GM10847 (cell line): ENCODE data around the gene VAC14.

ENCODE experiments used
- POLR2A ChIP-seq: IDR thresholded peaks from 2 replicates; pipeline ENCODE4 v1.6.1; 2011; ENCODE audit not compliant: insufficient read length; ENCODE audit errors: extremely low read depth

VAC14 gene

DNA sequence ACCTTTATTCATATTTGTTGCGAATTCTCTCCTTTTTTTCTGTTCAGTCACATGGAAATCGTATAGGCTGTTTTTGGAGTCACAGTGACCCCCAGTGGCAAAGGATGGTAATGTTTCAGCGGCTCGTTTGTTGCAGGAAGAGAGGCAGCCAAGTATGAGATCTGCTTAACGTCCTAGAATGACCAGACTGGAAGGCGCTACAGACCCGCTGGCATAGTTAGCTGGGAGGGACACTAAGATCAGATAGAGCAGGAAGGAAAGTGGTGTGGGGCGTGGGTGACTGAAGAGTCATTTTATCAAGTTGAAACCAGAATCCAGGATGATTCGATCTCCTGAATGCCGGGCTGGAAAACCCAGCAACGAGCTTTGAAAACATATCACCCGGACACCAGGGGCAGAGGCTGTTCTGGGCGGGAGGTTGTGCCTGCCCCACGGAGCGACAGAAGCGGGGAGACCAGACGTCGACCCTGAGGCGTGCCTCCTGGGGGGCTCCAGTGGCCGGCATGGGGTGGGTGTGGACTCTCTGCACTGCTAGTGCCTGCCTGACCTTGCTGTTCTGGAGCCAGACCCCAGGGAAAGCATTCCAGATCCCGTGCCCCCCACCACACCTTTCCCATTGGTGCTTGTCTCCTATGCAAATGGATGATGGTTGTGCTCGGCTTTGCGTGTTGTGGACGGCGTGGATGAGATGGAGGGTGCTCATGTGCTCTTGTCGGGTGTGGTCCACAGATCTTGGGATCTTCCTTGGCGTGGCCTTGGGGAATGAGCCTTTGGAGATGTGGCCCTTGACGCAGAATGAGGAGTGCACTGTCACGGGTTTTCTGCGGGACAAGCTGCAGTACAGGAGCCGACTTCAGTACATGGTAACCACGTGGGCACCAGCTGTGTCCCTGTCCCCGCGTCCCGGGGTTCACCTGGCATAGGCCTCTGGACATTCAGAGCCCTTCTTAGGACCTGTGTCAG, 146.9 kb downstream of the VAC14 start:
- no peak for TF ChIP-seq POLR2A

DNA sequence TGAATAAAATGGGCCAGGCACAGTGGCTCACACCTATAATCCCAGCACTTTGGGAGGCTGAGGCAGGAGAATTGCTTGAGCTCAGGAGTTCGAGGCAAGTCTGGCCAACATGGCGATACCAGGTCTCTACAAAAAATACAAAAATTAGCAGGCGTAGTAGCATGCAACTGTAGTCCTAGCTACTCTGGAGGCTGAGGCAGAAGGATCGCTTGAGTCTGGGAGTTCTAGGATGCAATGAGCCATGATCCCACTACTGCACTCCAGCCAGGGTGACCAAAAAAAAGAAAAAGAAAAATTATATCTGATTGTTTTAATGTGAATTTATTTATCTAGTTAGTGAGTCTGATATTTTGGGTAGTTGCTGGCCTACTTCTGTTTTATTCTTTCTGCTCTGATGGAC, 147.6 kb downstream of the VAC14 start:
- no peak for TF ChIP-seq POLR2A

DNA sequence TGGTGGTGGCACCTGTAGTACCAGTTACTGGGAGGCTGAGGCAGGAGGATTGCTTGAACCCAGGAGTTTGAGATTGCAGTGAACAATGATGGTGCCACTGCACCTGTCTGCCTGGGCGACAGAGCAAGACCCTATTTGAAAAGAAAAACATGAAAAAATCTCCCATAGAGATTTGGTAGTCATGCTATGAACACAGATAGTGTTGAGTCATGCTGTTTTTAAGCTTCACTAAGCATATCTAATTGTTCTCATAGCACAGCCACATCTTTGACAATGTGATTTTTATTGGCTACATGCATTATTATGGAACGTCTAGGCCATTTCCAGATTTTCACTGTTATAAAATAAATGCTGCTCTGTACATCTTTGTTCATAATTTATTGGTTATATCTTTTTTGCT, 148.6 kb downstream of the VAC14 start:
- no peak for TF ChIP-seq POLR2A

DNA sequence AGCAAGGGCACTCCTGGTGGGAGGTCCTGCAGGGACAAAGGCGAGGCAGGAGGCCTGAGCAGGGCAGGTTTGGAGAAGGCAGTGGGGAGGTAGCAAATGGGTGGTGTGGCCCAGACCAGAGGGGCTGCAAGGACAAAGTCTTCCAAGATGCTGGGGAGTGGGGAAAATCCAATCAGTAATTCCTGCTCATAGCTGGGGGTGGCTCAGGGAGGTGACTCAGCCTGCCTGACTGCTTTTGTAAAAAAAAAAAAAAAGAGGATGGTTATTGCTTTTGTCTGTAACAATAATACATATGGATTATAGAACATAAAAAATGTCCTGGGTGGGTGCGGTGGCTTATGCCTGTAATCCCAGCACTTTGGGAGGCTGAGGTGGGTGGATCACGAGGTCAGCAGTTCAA, 149.4 kb downstream of the VAC14 start:
- no peak for TF ChIP-seq POLR2A

DNA sequence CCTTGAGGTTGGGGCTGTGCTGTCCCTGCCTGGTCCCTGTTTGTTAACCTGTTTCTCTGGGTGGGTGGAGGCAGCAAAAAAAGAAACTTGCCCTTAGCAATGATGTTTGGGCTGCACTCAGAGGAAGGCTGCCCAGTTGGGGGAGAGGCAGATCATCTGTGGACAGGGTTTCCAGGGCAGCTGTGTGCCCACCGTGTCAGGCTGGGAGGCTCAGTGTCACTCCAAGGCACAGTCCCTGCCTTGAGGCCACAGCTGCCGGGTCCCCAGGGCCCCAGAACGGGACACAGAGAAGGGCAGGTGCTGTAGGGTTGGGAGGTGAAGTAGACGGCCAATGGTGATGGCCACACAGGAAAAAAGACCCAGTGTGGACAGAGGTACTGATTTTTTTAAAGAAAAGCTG, 150.7 kb downstream of the VAC14 start:
- TF ChIP-seq POLR2A: no peak

DNA sequence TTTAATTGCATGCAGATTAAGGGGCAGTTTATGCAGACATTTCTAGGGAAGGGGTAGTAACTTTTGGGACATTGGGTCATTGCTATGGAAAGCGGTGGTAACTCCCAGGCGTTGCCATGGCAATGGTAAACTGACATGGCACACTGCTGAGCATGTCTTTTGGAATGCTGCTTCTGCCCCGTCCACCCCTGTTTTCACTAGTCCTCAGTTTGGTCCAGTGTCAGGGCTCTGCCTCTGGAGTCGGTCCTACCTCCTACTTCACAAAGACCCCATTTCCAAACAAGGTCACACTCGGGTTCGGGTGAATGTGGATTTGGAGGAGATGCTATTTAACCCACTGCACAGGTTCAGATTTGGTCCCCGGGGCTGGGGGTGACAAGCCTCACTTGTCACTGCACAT, 151.7 kb downstream of the VAC14 start:
- no peak for TF ChIP-seq POLR2A

DNA sequence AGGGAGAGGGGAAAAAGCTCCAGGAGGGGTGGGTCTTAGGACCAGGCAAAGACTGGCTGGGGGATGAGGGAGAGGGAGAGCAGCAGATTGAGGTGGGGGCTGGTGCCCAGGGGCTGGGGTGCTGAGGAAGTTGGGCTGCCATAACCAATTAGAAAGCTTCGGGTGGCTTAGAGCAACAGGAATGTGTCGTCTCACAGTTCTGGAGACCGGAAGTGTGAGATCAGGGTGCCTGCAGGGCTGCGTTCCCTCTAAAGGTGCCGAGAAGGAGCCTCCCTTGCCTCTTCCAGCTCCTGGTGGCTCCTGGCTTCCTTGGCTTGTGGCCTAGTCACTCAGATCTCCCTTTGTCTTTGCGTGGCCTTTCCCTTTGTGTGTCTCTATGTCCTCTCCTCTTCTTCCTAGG, 152.4 kb downstream of the VAC14 start:
- no peak for TF ChIP-seq POLR2A

DNA sequence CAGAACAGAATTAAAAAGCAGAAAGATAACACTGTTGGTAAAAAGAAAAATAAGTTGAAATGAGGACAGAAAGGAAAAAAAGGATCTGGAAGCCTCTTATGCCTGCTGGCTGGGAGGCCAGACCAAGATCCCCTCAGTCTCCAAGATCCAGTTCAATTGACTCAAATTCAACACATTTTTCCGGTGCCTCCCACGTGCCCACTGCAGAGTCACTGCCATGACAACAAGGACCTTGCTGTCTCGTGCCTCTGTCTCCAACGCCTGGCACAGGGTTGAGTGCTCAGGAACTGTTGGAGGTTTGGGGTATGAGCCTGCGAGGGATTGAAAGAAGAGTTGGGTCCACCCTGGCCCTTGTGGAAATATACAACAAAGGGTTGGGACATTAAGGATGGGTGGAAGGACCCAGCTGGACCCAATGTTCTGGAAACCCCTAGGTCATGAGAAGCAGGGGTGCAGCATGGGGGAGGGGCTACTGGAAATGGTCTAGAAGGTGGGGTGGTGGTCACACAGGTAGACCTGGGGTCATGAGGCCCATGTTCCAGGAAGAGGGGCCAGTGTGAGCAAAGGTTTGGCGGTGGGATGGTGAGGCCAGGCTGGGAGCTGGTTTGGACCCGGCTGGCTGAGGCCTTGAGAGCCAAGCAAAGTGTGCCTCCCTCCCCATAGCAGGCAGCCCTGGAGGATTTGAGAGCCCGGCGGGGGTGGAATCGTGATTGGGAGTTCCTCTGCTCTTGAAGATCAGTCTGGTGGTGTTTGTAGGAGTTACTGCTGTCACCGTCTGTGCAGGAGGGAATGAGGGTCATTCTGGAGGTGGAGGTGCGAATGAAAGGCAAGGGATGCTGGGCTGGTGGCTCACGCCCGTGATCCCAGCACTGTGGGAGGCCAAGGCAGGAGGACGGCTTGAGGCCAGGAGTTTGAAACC, 153.3 kb downstream of the VAC14 start:
- TF ChIP-seq POLR2A: no peak

DNA sequence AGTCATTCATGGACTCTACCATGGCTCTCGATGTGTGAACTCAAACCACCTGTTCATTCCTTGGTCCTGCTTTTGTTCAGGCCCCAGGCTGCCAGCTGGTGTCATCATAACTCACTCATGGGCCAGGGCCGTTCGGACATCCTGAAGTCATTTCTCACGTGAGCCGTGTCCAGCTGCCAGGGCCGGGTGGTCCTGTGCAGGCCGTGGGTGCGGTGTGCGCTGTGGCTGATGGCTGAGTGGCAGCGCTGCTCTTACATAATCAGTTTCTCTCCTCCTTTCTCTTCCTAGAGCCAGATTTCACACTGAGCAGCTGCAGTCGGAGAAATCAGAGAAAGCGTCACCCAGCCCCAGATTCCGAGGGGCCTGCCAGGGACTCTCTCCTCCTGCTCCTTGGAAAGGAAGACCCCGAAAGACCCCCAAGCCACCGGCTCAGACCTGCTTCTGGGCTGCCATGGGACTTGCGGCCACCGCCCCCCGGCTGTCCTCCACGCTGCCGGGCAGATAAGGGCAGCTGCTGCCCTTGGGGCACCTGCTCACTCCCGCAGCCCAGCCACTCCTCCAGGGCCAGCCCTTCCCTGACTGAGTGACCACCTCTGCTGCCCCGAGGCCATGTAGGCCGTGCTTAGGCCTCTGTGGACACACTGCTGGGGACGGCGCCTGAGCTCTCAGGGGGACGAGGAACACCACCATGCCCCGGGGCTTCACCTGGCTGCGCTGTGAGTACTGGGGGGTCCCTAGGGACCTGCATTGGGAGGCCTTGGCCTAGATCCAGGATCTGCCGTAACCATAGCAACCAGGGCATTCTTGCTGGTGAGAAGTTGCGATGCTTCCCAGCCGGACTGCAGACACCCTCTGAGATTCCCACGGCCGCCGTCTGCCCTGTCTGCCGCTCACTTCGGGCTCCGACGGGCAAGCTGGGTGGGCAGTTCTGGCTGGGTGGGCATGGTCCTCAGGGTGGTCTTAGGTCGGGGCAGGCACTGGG, 154.4 kb downstream of the VAC14 start, which contains the start of gene IL34:
IL34 (plus strand) TSS at position 300 of the 982 bp plus-strand sequence; CDS start at position 689, 389 bp downstream.
- no peak for TF ChIP-seq POLR2A

DNA sequence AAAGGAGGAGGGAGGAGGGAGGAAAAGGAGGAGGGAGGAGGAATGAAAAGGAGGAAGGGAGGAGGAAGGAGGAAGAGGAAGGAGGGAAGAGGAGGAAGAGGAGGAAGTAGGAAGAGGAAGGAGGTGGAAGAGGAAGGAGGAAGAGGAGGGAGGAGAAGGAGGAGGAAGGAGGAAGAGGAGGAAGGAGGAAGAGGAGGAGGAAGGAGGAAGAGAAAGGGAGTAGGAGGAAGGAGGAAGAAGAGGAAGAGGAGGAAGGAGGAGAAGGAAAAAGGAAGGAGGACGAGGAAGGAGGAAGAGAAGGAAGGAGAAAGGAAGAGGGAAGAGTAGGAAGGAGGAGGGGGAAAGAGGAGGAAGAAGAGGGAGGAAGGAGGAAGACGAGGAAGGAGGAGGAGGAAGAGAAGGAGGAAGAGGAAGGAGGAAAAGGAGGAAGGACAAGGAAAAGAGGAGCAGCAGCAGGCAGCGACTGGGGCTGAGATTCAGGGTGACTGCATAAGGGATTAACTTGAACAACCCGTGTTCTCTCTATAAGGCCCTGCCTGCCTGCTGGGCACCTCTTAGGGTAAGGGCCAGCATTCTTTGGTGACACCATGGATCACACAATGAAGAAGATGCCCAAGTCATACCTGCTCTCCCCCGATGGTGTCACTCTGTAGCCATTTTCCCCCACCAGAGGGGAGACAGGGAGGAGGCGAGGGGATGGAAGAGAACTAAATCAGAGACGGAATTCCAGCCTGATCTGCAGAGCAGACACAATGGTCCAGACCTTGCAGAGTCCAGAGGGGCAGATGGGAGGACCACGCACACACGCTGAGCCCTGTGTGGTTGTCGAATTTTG, 156.0 kb downstream of the VAC14 start:
- TF ChIP-seq POLR2A: no peak

DNA sequence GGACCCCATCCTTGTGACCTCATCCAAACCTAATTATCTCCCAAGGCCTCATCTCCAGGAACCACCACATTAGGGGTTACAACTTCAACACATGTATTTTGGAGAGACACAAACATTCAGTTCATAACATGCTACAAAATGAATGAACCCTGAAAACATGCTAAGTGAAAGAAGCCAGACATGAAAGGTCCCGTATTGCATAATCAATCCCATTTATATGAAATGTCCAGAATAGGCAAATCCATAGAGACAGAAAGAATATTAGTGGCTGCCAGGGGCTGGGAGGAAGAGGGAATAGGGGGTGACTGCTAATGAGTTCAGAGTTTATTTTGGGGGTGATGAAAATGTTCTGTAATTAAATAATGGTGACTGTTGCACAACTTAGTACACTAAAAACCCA, 158.3 kb downstream of the VAC14 start:
- no peak for TF ChIP-seq POLR2A

DNA sequence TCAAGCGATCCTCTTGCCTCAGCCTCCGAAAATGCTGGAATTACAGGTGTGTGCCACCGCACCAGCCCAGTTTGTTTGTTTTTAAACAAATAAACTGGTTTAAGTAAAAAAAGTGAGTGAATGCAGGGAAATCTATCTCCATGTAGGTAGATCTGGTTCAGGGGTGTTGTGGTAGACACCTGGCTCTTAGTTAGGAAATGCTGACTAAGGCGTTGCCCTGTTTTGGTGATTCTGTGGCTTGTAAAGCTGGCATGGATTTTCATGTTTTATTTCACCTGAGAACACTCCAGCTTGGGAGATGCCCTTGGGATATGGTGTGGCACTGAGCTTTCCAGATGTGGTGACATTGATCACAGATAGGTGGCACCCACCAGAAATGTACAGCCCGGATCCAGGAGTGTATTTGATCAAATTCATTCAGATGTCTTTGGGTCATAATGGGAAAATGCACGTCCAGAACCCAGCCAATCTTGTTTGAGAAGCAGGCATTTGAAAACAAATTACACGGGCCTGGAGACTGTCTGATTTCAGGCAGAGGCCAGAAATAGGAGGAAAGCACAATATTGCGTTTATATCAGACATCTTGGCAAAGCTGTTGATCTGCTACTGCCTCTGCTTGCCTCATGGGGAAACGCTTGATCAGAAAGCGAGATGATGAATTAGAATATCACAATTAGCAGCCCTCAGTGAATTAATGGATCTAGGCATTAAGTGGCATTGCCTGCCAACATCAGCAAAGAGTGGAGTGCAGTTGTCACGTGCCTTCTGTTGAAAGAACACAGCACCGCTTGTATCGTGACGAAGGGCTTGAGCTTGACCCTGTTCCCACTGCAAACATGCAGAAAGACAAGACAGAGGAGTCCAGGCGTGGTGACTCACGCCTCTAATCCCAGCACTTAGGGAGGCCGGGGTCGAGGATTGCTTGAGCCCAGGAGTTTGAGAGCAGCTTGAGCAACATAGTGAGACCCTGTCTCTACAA, 161.9 kb downstream of the VAC14 start:
- TF ChIP-seq POLR2A: no peak
